GM23338 (cell line): Measurements from ENCODE around the gene PLA2G4B. TPM values are rescaled to one million over a fixed set of nuclear protein-coding genes. Genes with fewer than 3 reads are reported as not detected.

Experiments used
- ATAC-seq: fragments of 200-7000 bp; cut with Tn5 transposase; 3 replicates; pipeline ENCODE4 v1.9.1; 2020
- DNase-seq: peaks from one replicate; pipeline ENCODE4 v3.0.0-alpha.2; 2015; ENCODE audit warnings: low spot score
- H2AFZ ChIP-seq: fragments of 200-600 bp; sonication (generic); 2 replicates; pipeline ENCODE4 v1.8.0; 2016; ENCODE audit warnings: antibody characterized with exemption, mild to moderate bottlenecking, moderate library complexity
- H3F3A ChIP-seq: fragments of 200-600 bp; sonication (generic); replicated peaks from 2 replicates; pipeline ENCODE4 v1.8.0; 2017; ENCODE audit warnings: antibody characterized with exemption, mixed run types, low read depth
- H3K27ac ChIP-seq: fragments of 200-600 bp; sonication (generic); 2 replicates; pipeline ENCODE4 v1.6.1; 2016; ENCODE audit warnings: low read depth
- H3K27me3 ChIP-seq: fragments of 200-600 bp; sonication (generic); 2 replicates; pipeline ENCODE4 v1.8.0; 2016; ENCODE audit warnings: mild to moderate bottlenecking, mixed run types, moderate library complexity; ENCODE audit not compliant: insufficient read depth
- H3K36me3 ChIP-seq: fragments of 200-600 bp; sonication (generic); 2 replicates; pipeline ENCODE4 v1.8.0; 2016; ENCODE audit warnings: mild to moderate bottlenecking; ENCODE audit not compliant: insufficient read depth
- H3K4me1 ChIP-seq: fragments of 200-600 bp; sonication (generic); 2 replicates; pipeline ENCODE4 v1.8.0; 2016; ENCODE audit warnings: mild to moderate bottlenecking, moderate library complexity; ENCODE audit not compliant: insufficient read depth
- H3K4me2 ChIP-seq: fragments of 200-600 bp; sonication (generic); 2 replicates; pipeline ENCODE4 v1.7.1; 2017; ENCODE audit warnings: mixed run types
- H3K4me3 ChIP-seq: fragments of 200-600 bp; sonication (generic); 2 replicates; pipeline ENCODE4 v1.6.1; 2016; ENCODE audit warnings: mixed run types
- H3K79me2 ChIP-seq: fragments of 200-600 bp; sonication (generic); replicated peaks from 2 replicates; pipeline ENCODE4 v1.8.0; 2017; ENCODE audit warnings: mild to moderate bottlenecking; ENCODE audit not compliant: insufficient read depth
- H3K9me2 ChIP-seq: fragments of 200-600 bp; sonication (generic); 2 replicates; pipeline ENCODE4 v1.8.0; 2017; ENCODE audit not compliant: insufficient read depth
- H4K20me1 ChIP-seq: fragments of 200-600 bp; sonication (generic); replicated peaks from 2 replicates; pipeline ENCODE4 v1.8.0; 2017; ENCODE audit warnings: mild to moderate bottlenecking; ENCODE audit not compliant: insufficient read depth
- H3K27ac Mint-ChIP-seq: 2 replicates; pipeline ENCODE4 v1.8.0; 2020; ENCODE audit warnings: inconsistent platforms, mild to moderate bottlenecking, moderate library complexity, mixed read lengths
- H3K27me3 Mint-ChIP-seq: 3 replicates; pipeline ENCODE4 v1.8.0; 2022; ENCODE audit warnings: low read depth, mild to moderate bottlenecking, moderate library complexity, mixed read lengths, inconsistent platforms; ENCODE audit not compliant: insufficient read depth, poor library complexity
- H3K36me3 Mint-ChIP-seq: 3 replicates; pipeline ENCODE4 v1.8.0; 2021; ENCODE audit warnings: low read depth, mild to moderate bottlenecking, inconsistent platforms, moderate library complexity, mixed read lengths
- H3K4me1 Mint-ChIP-seq: 3 replicates; pipeline ENCODE4 v1.8.0; 2020; ENCODE audit warnings: mild to moderate bottlenecking, inconsistent platforms, mixed read lengths
- H3K4me3 Mint-ChIP-seq: 3 replicates; pipeline ENCODE4 v1.8.0; 2021; ENCODE audit warnings: moderate library complexity, mild to moderate bottlenecking, inconsistent platforms, mixed read lengths
- H3K9me3 Mint-ChIP-seq: 3 replicates; pipeline ENCODE4 v1.8.0; 2020; ENCODE audit warnings: moderate library complexity, mild to moderate bottlenecking, inconsistent platforms, mixed read lengths
- CREB1 ChIP-seq: fragments of 250-450 bp; sonication (Bioruptor Pico); IDR thresholded peaks from 2 replicates; pipeline ENCODE4 v1.5.0; 2020; ENCODE audit warnings: low read depth, mild to moderate bottlenecking, moderate library complexity
- CTCF ChIP-seq, 2 experiments: fragments of 200-600 bp in 1 of 2; sonication (generic) in 1 of 2; conservative IDR thresholded peaks; 2 replicates each; pipeline versions ENCODE4 v1.5.1 to v1.6.1; 2016 to 2017; ENCODE audit warnings: antibody characterized with exemption in 2 of 2, low read depth in 2 of 2, mild to moderate bottlenecking in 2 of 2, moderate library complexity in 1 of 2
- EZH2 ChIP-seq: fragments of 200-600 bp; sonication (generic); IDR thresholded peaks from one replicate; pipeline ENCODE4 v1.8.0; 2017; ENCODE audit warnings: antibody characterized with exemption, mild to moderate bottlenecking, low read depth; ENCODE audit not compliant: unreplicated experiment
- NANOG ChIP-seq: IDR thresholded peaks from 2 replicates; pipeline ENCODE4 v1.6.1; 2016; ENCODE audit warnings: antibody characterized with exemption, borderline replicate concordance
- POLR2AphosphoS5 ChIP-seq: IDR thresholded peaks from 2 replicates; pipeline ENCODE4 v1.6.1; 2016; ENCODE audit warnings: antibody characterized with exemption, low read depth
- STAT1 ChIP-seq: IDR thresholded peaks from one replicate; pipeline ENCODE4 v1.6.1; 2016; ENCODE audit warnings: antibody characterized with exemption; ENCODE audit not compliant: unreplicated experiment
- ZNF331 ChIP-seq: fragments of 250-450 bp; sonication (Bioruptor Pico); IDR thresholded peaks from 2 replicates; pipeline ENCODE4 v1.5.0; 2020; ENCODE audit warnings: low read depth, mild to moderate bottlenecking, moderate library complexity
- ZNF462 ChIP-seq: fragments of 250-450 bp; sonication (Bioruptor Pico); IDR thresholded peaks from 2 replicates; pipeline ENCODE4 v1.5.0; 2020; ENCODE audit warnings: mild to moderate bottlenecking, moderate library complexity
- polyA plus RNA-seq: library from polyadenylated mRNA; unstranded; fragments of >200 nt; fragmentation: Nextera tagmentation; extraction: Ambion mirVana; gene quantifications from 2 replicates; pipeline ENCODE4 v1.2.1, GENCODE V29; 2016
- total RNA-seq: library from RNA; depleted of rRNA; stranded (reverse); fragments of >200 nt; shearing (Covaris generic); gene quantifications from 2 replicates; pipeline ENCODE4 v1.2.3, GENCODE V29; 2014

The PLA2G4B gene
- total and polyA plus RNA-seq, 2 experiments from 2014 or later, result 4.4 to 9.6 TPM

GRCh38 chr15:41876689-41877088 is 38.0 kb downstream of the PLA2G4B start:
- H3K27me3 Mint-ChIP-seq, result peaks cover 28% of the 10 kb centered on the region
- H3K79me2 ChIP-seq, result no peaks in the 10 kb centered on the region

GRCh38 chr15:41877631-41878354 is 39.1 kb downstream of the PLA2G4B start:
- Mint-ChIP-seq H3K36me3 (no peaks in the 10 kb centered on the region; the same call in 2 of the 3 replicates), H3K27ac (0 out of 2 replicates have a peak overlapping the region, but pooled peaks have one; percentile 27), H3K4me3 (no peak overlapping the region), H3K9me3 (no peaks in the 10 kb centered on the region; the same call in 2 of the 3 replicates), H3K27me3 (peaks cover 31% of the 10 kb centered on the region), H3K4me1 (peaks cover 9% of the 10 kb centered on the region)
- H3K9me2 ChIP-seq, result no peaks in the 10 kb centered on the region
- H4K20me1 ChIP-seq, result no peaks in the 10 kb centered on the region
- peak; percentile 3; the same call in 2 of the 3 replicates for ATAC-seq
- no peaks in the 10 kb centered on the region for H3K79me2 ChIP-seq
- peak; percentile 47 for DNase-seq
- no peak for TF ChIP-seq NANOG
- TF ChIP-seq CTCF (conservative IDR thresholded peaks at IDR 0.05; ENCODE audit: low read depth in 2 of 2), result peak in 1 of 2 experiments; percentile 30; a peak in 1 of 4 replicates
- H3K4me1 ChIP-seq, result no peaks in the 10 kb centered on the region
- peaks cover 23% of the 10 kb centered on the region for H3K27me3 ChIP-seq
- no peak overlapping the region for H3K4me3 ChIP-seq
- no peak overlapping the region for H3K27ac ChIP-seq
- H3K36me3 ChIP-seq, result no peaks in the 10 kb centered on the region
- 0 out of 2 replicates have a peak, but pooled peaks cover 4% of the 10 kb centered on the region for H3F3A ChIP-seq
- H2AFZ ChIP-seq, result no peak overlapping the region
- H3K4me2 ChIP-seq, result no peak overlapping the region

More at GRCh38 chr15:41876689-41877088, 38.0 kb downstream of the PLA2G4B start:
- Mint-ChIP-seq H3K4me3 (no peak overlapping the region), H3K9me3 (no peaks in the 10 kb centered on the region; the same call in 2 of the 3 replicates), H3K36me3 (no peaks in the 10 kb centered on the region; the same call in 2 of the 3 replicates), H3K27ac (no peak overlapping the region), H3K4me1 (peaks cover 6% of the 10 kb centered on the region)
- H3K4me3 ChIP-seq, result no peak overlapping the region
- peaks cover 15% of the 10 kb centered on the region for H3K27me3 ChIP-seq
- TF ChIP-seq CREB1 (CRISPR knock-in tag) (no peak), STAT1 (no peak), EZH2 (no peak), POLR2AphosphoS5 (no peak)
- no peak overlapping the region for H2AFZ ChIP-seq
- H3F3A ChIP-seq, result 0 out of 2 replicates have a peak, but pooled peaks cover 4% of the 10 kb centered on the region
- no peaks in the 10 kb centered on the region for H4K20me1 ChIP-seq
- ATAC-seq (no peak), DNase-seq (no peak)
- no peaks in the 10 kb centered on the region for H3K4me1 ChIP-seq
- no peaks in the 10 kb centered on the region for H3K9me2 ChIP-seq
- H3K36me3 ChIP-seq, result no peaks in the 10 kb centered on the region
- H3K4me2 ChIP-seq, result no peak overlapping the region
- no peak overlapping the region for H3K27ac ChIP-seq

GRCh38 chr15:41878355-41878699 is 39.7 kb downstream of the PLA2G4B start:
- Mint-ChIP-seq H3K27me3 (peaks cover 36% of the 10 kb centered on the region), H3K27ac (0 out of 2 replicates have a peak overlapping the region, but pooled peaks have one; percentile 27)

More at GRCh38 chr15:41878355-41878699, 39.7 kb downstream of the PLA2G4B start:
- ATAC-seq, result no peak
- Mint-ChIP-seq H3K9me3 (no peaks in the 10 kb centered on the region; the same call in 2 of the 3 replicates), H3K4me1 (peaks cover 10% of the 10 kb centered on the region), H3K4me3 (no peak overlapping the region), H3K36me3 (no peaks in the 10 kb centered on the region; the same call in 2 of the 3 replicates)
- no peaks in the 10 kb centered on the region for H3K36me3 ChIP-seq
- H2AFZ ChIP-seq, result no peak overlapping the region
- H3K4me3 ChIP-seq, result no peak overlapping the region
- H3F3A ChIP-seq, result 0 out of 2 replicates have a peak, but pooled peaks cover 4% of the 10 kb centered on the region
- no peak overlapping the region for H3K4me2 ChIP-seq
- no peaks in the 10 kb centered on the region for H3K9me2 ChIP-seq
- TF ChIP-seq STAT1, result no peak
- TF ChIP-seq ZNF462 (CRISPR knock-in tag), result no peak
- no peak for TF ChIP-seq EZH2
- TF ChIP-seq ZNF331, result no peak
- H3K4me1 ChIP-seq, result no peaks in the 10 kb centered on the region
- H4K20me1 ChIP-seq, result no peaks in the 10 kb centered on the region
- H3K27me3 ChIP-seq, result peaks cover 28% of the 10 kb centered on the region
- no peaks in the 10 kb centered on the region for H3K79me2 ChIP-seq
- no peak for DNase-seq
- H3K27ac ChIP-seq, result no peak overlapping the region
